IMR-90 (cell line): ENCODE measurements around the gene RNF19B. TPM values are rescaled to one million over a fixed set of nuclear protein-coding genes. Genes with fewer than 3 reads are reported as not detected.

Experiments used
- ATAC-seq: fragments of 200-7000 bp; cut with Tn5 transposase; 2 replicates; pipeline ENCODE4 v1.9.1; 2020; ENCODE audit warnings: low read depth, mild to moderate bottlenecking, moderate library complexity
- BruUV-seq: library from RNA; stranded (reverse); fragments of 400-500 nt; replicated peaks from 2 replicates; lab custom pipeline; 2021; lab: Mats Ljungman, UMichigan
- CTCF ChIA-PET: fragments of 300-600 bp; formaldehyde crosslinking; extraction: SDS; loops from one replicate; lab custom pipeline; 2021; ENCODE audit warnings: antibody characterized with exemption; lab: Yijun Ruan, JAX
- POLR2A ChIA-PET: fragments of 300-600 bp; sonication (Branson Sonifier 250); formaldehyde crosslinking; loops from one replicate; lab custom pipeline; 2022; ENCODE audit warnings: antibody characterized with exemption; ENCODE audit not compliant: unreplicated experiment; lab: Charles Lee
- DNase-seq: peaks from one replicate; pipeline ENCODE4 v3.0.0; 2013
- H2AFZ ChIP-seq: replicated peaks from 2 replicates; pipeline ENCODE3; 2013; ENCODE audit warnings: low read length, mild to moderate bottlenecking; ENCODE audit not compliant: poor library complexity
- H2AK5ac ChIP-seq: 2 replicates; pipeline ENCODE4 v1.6.1; 2013; ENCODE audit warnings: low read depth, low read length, inconsistent platforms
- H2AK9ac ChIP-seq: replicated peaks from 2 replicates; pipeline ENCODE3; 2013; ENCODE audit warnings: mild to moderate bottlenecking, low read depth, low read length, moderate library complexity; ENCODE audit not compliant: poor library complexity
- H2BK120ac ChIP-seq: 2 replicates; pipeline ENCODE4 v1.6.1; 2013; ENCODE audit warnings: low read depth, low read length, inconsistent platforms
- H2BK15ac ChIP-seq: 3 replicates; pipeline ENCODE4 v1.6.1; 2013; ENCODE audit warnings: low read depth, low read length, inconsistent platforms
- H2BK20ac ChIP-seq: 2 replicates; pipeline ENCODE4 v1.6.1; 2013; ENCODE audit warnings: low read depth, mild to moderate bottlenecking, inconsistent platforms, low read length, moderate library complexity
- H2BK5ac ChIP-seq: 2 replicates; pipeline ENCODE4 v1.6.1; 2013; ENCODE audit warnings: mild to moderate bottlenecking, low read depth, low read length, inconsistent platforms; ENCODE audit not compliant: poor library complexity, severe bottlenecking
- H3K14ac ChIP-seq: replicated peaks from 2 replicates; pipeline ENCODE4 v1.6.1; 2013; ENCODE audit warnings: low read depth, low read length, inconsistent platforms
- H3K18ac ChIP-seq: 2 replicates; pipeline ENCODE4 v1.6.1; 2013; ENCODE audit warnings: low read depth, low read length, control low read depth
- H3K23ac ChIP-seq: 2 replicates; pipeline ENCODE4 v1.6.1; 2013; ENCODE audit warnings: low read depth, low read length, inconsistent platforms
- H3K27ac ChIP-seq: 2 replicates; pipeline ENCODE4 v1.5.1; 2013; ENCODE audit warnings: mild to moderate bottlenecking, control low read depth, low read length; ENCODE audit not compliant: insufficient read depth
- H3K27me3 ChIP-seq: 2 replicates; pipeline ENCODE4 v1.6.1; 2013; ENCODE audit warnings: low read length; ENCODE audit not compliant: control insufficient read depth, insufficient read depth
- H3K36me3 ChIP-seq: 2 replicates; pipeline ENCODE4 v1.6.1; 2013; ENCODE audit warnings: low read length, mixed read lengths; ENCODE audit not compliant: control insufficient read depth, insufficient read depth
- H3K4ac ChIP-seq: 2 replicates; pipeline ENCODE4 v1.6.1; 2013; ENCODE audit warnings: low read depth, low read length, inconsistent platforms
- H3K4me1 ChIP-seq: 2 replicates; pipeline ENCODE4 v1.6.1; 2013; ENCODE audit warnings: low read length, mixed read lengths; ENCODE audit not compliant: control insufficient read depth, insufficient read depth
- H3K4me2 ChIP-seq: 2 replicates; pipeline ENCODE4 v1.6.1; 2013; ENCODE audit warnings: low read depth, mild to moderate bottlenecking, control low read depth, low read length, moderate library complexity
- H3K4me3 ChIP-seq: 2 replicates; pipeline ENCODE4 v1.5.1; 2013; ENCODE audit warnings: low read depth, mild to moderate bottlenecking, control low read depth, low read length, moderate library complexity; ENCODE audit not compliant: insufficient read depth
- H3K56ac ChIP-seq: 2 replicates; pipeline ENCODE4 v1.6.1; 2013; ENCODE audit warnings: low read length, inconsistent platforms; ENCODE audit not compliant: insufficient read depth; ENCODE audit errors: extremely low read depth
- H3K79me1 ChIP-seq, 2 experiments: 2 replicates each; pipeline ENCODE4 v1.6.1; 2013; ENCODE audit warnings: low read length in 2 of 2, inconsistent platforms in 1 of 2, low read depth in 1 of 2
- H3K9ac ChIP-seq: 2 replicates; pipeline ENCODE4 v1.6.1; 2013; ENCODE audit warnings: low read depth, low read length, control low read depth
- H3K9me1 ChIP-seq: 2 replicates; pipeline ENCODE4 v1.6.1; 2013; ENCODE audit warnings: low read length, inconsistent platforms; ENCODE audit not compliant: insufficient read depth
- H3K9me3 ChIP-seq: 2 replicates; pipeline ENCODE4 v1.6.1; 2013; ENCODE audit warnings: low read length; ENCODE audit not compliant: control insufficient read depth, insufficient read depth
- H4K20me1 ChIP-seq: 2 replicates; pipeline ENCODE4 v1.6.1; 2013; ENCODE audit warnings: low read length, inconsistent platforms; ENCODE audit not compliant: insufficient read depth
- H4K5ac ChIP-seq: 2 replicates; pipeline ENCODE4 v1.6.1; 2013; ENCODE audit warnings: mild to moderate bottlenecking, low read depth, low read length, control low read depth
- H4K8ac ChIP-seq, 2 experiments: 2 replicates each; pipeline ENCODE4 v1.6.1; 2013; ENCODE audit warnings: low read depth in 2 of 2, low read length in 2 of 2, control low read depth in 1 of 2, inconsistent platforms in 1 of 2
- H4K91ac ChIP-seq: 2 replicates; pipeline ENCODE4 v1.6.1; 2013; ENCODE audit warnings: low read depth, low read length, inconsistent platforms; ENCODE audit not compliant: insufficient read depth
- BHLHE40 ChIP-seq: fragments of 150-350 bp; IDR thresholded peaks from 2 replicates; pipeline ENCODE4 v1.6.1; 2016; ENCODE audit warnings: mild to moderate bottlenecking, low read depth, low read length
- CEBPB ChIP-seq: IDR thresholded peaks from 2 replicates; pipeline ENCODE4 v1.6.1; 2012; ENCODE audit warnings: low read depth, low read length, improper control_type of control experiment
- CHD1 ChIP-seq: IDR thresholded peaks from 2 replicates; pipeline ENCODE4 v1.6.1; 2012; ENCODE audit warnings: low read depth, low read length, improper control_type of control experiment
- CTCF ChIP-seq: conservative IDR thresholded peaks from 2 replicates; pipeline ENCODE4 v1.5.1; 2012; ENCODE audit warnings: mild to moderate bottlenecking, low read depth, low read length, improper control_type of control experiment
- FOS ChIP-seq: fragments of 150-350 bp; IDR thresholded peaks from 2 replicates; pipeline ENCODE4 v1.6.1; 2016; ENCODE audit warnings: low read depth, low read length
- MAFK ChIP-seq: IDR thresholded peaks from 2 replicates; pipeline ENCODE4 v1.6.1; 2012; ENCODE audit warnings: low read depth, low read length, improper control_type of control experiment
- MAZ ChIP-seq: IDR thresholded peaks from 2 replicates; pipeline ENCODE4 v1.6.1; 2012; ENCODE audit warnings: low read depth, mild to moderate bottlenecking, low read length, improper control_type of control experiment, moderate library complexity, borderline replicate concordance
- MXI1 ChIP-seq: IDR thresholded peaks from 2 replicates; pipeline ENCODE4 v1.6.1; 2012; ENCODE audit warnings: low read depth, mild to moderate bottlenecking, low read length, moderate library complexity, borderline replicate concordance
- NFE2L2 ChIP-seq: fragments of 150-350 bp; IDR thresholded peaks from 2 replicates; pipeline ENCODE4 v1.6.1; 2016; ENCODE audit warnings: low read depth, mild to moderate bottlenecking, low read length
- POLR2A ChIP-seq: IDR thresholded peaks from 2 replicates; pipeline ENCODE4 v1.6.1; 2012; ENCODE audit warnings: mild to moderate bottlenecking, low read depth, low read length
- RAD21 ChIP-seq: IDR thresholded peaks from 2 replicates; pipeline ENCODE4 v1.6.1; 2012; ENCODE audit warnings: low read length, improper control_type of control experiment
- RCOR1 ChIP-seq: IDR thresholded peaks from 2 replicates; pipeline ENCODE4 v1.6.1; 2012; ENCODE audit warnings: mild to moderate bottlenecking, low read length, improper control_type of control experiment; ENCODE audit not compliant: insufficient replicate concordance
- RFX5 ChIP-seq: IDR thresholded peaks from 2 replicates; pipeline ENCODE4 v1.8.0; 2012; ENCODE audit warnings: low read depth, mild to moderate bottlenecking, low read length, moderate library complexity
- SMC3 ChIP-seq: fragments of 150-350 bp; IDR thresholded peaks from 2 replicates; pipeline ENCODE4 v1.6.1; 2016; ENCODE audit warnings: low read depth, mild to moderate bottlenecking, antibody characterized with exemption, low read length, moderate library complexity
- WGBS, 2 experiments: methylation state at CpG; one replicate each; pipeline versions ENCODE4 v1.1.5 to v1.1.7; 2013; ENCODE audit warnings: missing lambda C conversion rate in 2 of 2; ENCODE audit not compliant: insufficient read length in 1 of 2; ENCODE audit errors: extremely low coverage in 2 of 2; 5-methylcytosine and 5-hydroxymethylcytosine counted together
- dilution Hi-C: fragments of 300-500 bp; cut with HindIII; formaldehyde crosslinking; loops from one replicate; pipeline ENCODE4 v1.14.3; 2018; ENCODE audit warnings: low sequenced_read_pairs; ENCODE audit not compliant: unreplicated experiment
- in situ Hi-C: fragments of 300-500 bp; cut with MboI; formaldehyde crosslinking; loops from 3 replicates; pipeline ENCODE4 v1.14.3; 2019; ENCODE audit warnings: low sequenced_read_pairs, inconsistent platforms, mixed read lengths
- intact Hi-C: fragments of 100-400 bp; cut with micrococcal nuclease; formaldehyde crosslinking; loops from 2 replicates; pipeline ENCODE4 v1.10.0; 2022
- polyA plus RNA-seq, 3 experiments: library from polyadenylated mRNA; depleted of rRNA; stranded (reverse); fragments of >200 nt; gene quantifications; 2 replicates each; pipeline ENCODE4 v1.2.3, GENCODE V29; 2012; ENCODE audit warnings: low replicate concordance in 1 of 3
- total RNA-seq: library from RNA; depleted of rRNA; stranded (reverse); fragments of >200 nt; gene quantifications from 2 replicates; pipeline ENCODE4 v1.2.3, GENCODE V29; 2012
- TF ChIP-seq, protein P1 (sequence below): fragments of 150-350 bp; IDR thresholded peaks from 2 replicates; pipeline ENCODE4 v1.6.1; 2016; ENCODE audit warnings: low read depth, mild to moderate bottlenecking, low read length, moderate library complexity, borderline replicate concordance
- TF ChIP-seq, protein P2 (sequence below): fragments of 150-350 bp; IDR thresholded peaks from 2 replicates; pipeline ENCODE4 v1.6.1; 2017; ENCODE audit warnings: mild to moderate bottlenecking, antibody characterized with exemption, low read length, low read depth

The RNF19B gene
- total and polyA plus RNA-seq, 2 of the 4 experiments (the other 2 are of a cell fraction) = 10.0 to 11.6 TPM

- no peak for ATAC-seq
- dilution Hi-C loops = no loop called here
- POLR2A ChIA-PET = no interaction called here
- no peak overlapping the region for H3K4me2 ChIP-seq
- H3K9me1 ChIP-seq = 0 out of 2 replicates have a peak, but pooled peaks cover 8% of the 10 kb centered on the region
- H3K9ac ChIP-seq = no peak overlapping the region
- H2AK5ac ChIP-seq = no peak overlapping the region
- H3K4me3 ChIP-seq = no peak overlapping the region
- CTCF ChIA-PET = interaction anchor here (1.0 kb wide), 2 partner anchors 11 to 22 kb away, joined by 3 read pairs; no protein-coding TSS in a partner anchor
- no peaks in the 10 kb centered on the region for H3K36me3 ChIP-seq
- no peak overlapping the region for H3K18ac ChIP-seq
- in situ Hi-C loops = no loop called here
- no peak overlapping the region for H3K23ac ChIP-seq
- H2BK20ac ChIP-seq = no peak overlapping the region
- H4K20me1 ChIP-seq = peaks cover 17% of the 10 kb centered on the region
- H2BK120ac ChIP-seq = no peak overlapping the region
- H3K56ac ChIP-seq = no peak overlapping the region
- H3K4ac ChIP-seq = no peak overlapping the region
- no peaks in the 10 kb centered on the region for H3K27me3 ChIP-seq
- H4K8ac ChIP-seq = no peak overlapping the region
- no peak overlapping the region for H3K14ac ChIP-seq
- intact Hi-C loops = no loop called here
- no peak overlapping the region for H2AFZ ChIP-seq
- H3K79me1 ChIP-seq = peaks cover 34 to 65% of the 10 kb centered on the region in 2 experiments
- H4K5ac ChIP-seq = no peak overlapping the region
- H4K91ac ChIP-seq = no peak overlapping the region
- no peak overlapping the region for H2BK15ac ChIP-seq
- no peak for DNase-seq
- no peak overlapping the region for H2AK9ac ChIP-seq
- 100% methylated on average over 1 of the region's 3 CpGs; no CpG with 5 or more reads in 1 of the 2 experiments for WGBS, 2 experiments
- no peak overlapping the region for H3K27ac ChIP-seq
- BruUV-seq = no TSS peak
- TF ChIP-seq, protein P1, sequence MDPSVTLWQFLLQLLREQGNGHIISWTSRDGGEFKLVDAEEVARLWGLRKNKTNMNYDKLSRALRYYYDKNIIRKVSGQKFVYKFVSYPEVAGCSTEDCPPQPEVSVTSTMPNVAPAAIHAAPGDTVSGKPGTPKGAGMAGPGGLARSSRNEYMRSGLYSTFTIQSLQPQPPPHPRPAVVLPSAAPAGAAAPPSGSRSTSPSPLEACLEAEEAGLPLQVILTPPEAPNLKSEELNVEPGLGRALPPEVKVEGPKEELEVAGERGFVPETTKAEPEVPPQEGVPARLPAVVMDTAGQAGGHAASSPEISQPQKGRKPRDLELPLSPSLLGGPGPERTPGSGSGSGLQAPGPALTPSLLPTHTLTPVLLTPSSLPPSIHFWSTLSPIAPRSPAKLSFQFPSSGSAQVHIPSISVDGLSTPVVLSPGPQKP = no peak
- no peak for TF ChIP-seq CEBPB
- TF ChIP-seq, protein P2, sequence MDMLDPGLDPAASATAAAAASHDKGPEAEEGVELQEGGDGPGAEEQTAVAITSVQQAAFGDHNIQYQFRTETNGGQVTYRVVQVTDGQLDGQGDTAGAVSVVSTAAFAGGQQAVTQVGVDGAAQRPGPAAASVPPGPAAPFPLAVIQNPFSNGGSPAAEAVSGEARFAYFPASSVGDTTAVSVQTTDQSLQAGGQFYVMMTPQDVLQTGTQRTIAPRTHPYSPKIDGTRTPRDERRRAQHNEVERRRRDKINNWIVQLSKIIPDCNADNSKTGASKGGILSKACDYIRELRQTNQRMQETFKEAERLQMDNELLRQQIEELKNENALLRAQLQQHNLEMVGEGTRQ = no peak
- TF ChIP-seq MXI1 = no peak
- TF ChIP-seq SMC3 = no peak
- TF ChIP-seq MAFK = no peak
- no peak for TF ChIP-seq RAD21
- TF ChIP-seq MAZ = no peak
- TF ChIP-seq FOS = no peak
- TF ChIP-seq NFE2L2 = no peak
- TF ChIP-seq CHD1 = no peak
- no peak for TF ChIP-seq CTCF
- TF ChIP-seq POLR2A = no peak
- TF ChIP-seq BHLHE40 = no peak
- TF ChIP-seq RFX5 = no peak
- no peak for TF ChIP-seq RCOR1
- H3K4me1 ChIP-seq = peaks cover 5% of the 10 kb centered on the region
- H2BK5ac ChIP-seq = no peak overlapping the region
- H3K9me3 ChIP-seq = no peaks in the 10 kb centered on the region
Observed at GRCh38 chr1:32957017-32957416, 7.6 kb downstream of the RNF19B start.
